GF-D8 (cell line): ENCODE results near the gene MRPL28.
"Not testable (repeated sequence)": the region's sequence is repeated elsewhere in the genome, so short reads cannot be mapped to it uniquely, and the experiment has no call there.

ENCODE experiments used
- DNase-seq: peaks from one replicate; lab custom pipeline; 2025; lab: John Stamatoyannopoulos, UW

The MRPL28 gene

GRCh38 chr16:389352-389751 lies 19.0 kb upstream of the MRPL28 start:
- no peak for DNase-seq

- DNase-seq, result not testable (repeated sequence)
These were observed 17.7 kb upstream of the MRPL28 start for GRCh38 chr16:387761-388666.

- DNase-seq, result no peak
These were observed 16.4 kb upstream of the MRPL28 start for GRCh38 chr16:386641-387156.

- no peak for DNase-seq
These were observed 13.2 kb upstream of the MRPL28 start for GRCh38 chr16:383326-384051.

GRCh38 chr16:381789-382717 lies 11.7 kb upstream of the MRPL28 start, which contains the start of gene PGAP6:
PGAP6 (minus strand) TSS chr16:381978; CDS start chr16:381821, 157 bp downstream.
- no peak for DNase-seq

GRCh38 chr16:381012-381788 lies 10.9 kb upstream of the MRPL28 start:
- no peak for DNase-seq

GRCh38 chr16:380762-381011 lies 10.3 kb upstream of the MRPL28 start:
- DNase-seq, result no peak

GRCh38 chr16:379961-380761 lies 9.8 kb upstream of the MRPL28 start:
- no peak for DNase-seq

- DNase-seq, result no peak
These were observed 9.0 kb upstream of the MRPL28 start for GRCh38 chr16:379183-379960.

GRCh38 chr16:378821-379182 lies 8.5 kb upstream of the MRPL28 start:
- DNase-seq, result no peak

GRCh38 chr16:378113-378820 lies 7.9 kb upstream of the MRPL28 start:
- not testable (repeated sequence) for DNase-seq

- no peak for DNase-seq
These were observed 7.1 kb upstream of the MRPL28 start for GRCh38 chr16:377419-377951.

- DNase-seq, result no peak
These were observed 6.6 kb upstream of the MRPL28 start for GRCh38 chr16:376817-377418.

- no peak for DNase-seq
These were observed 5.8 kb upstream of the MRPL28 start for GRCh38 chr16:375927-376816.

GRCh38 chr16:375212-375611 lies 4.9 kb upstream of the MRPL28 start:
- DNase-seq, result no peak

GRCh38 chr16:374616-374926 lies 4.2 kb upstream of the MRPL28 start:
- no peak for DNase-seq

GRCh38 chr16:373848-374615 lies 3.7 kb upstream of the MRPL28 start:
- DNase-seq, result no peak
